Smooth muscle cell (in vitro differentiated cells): ENCODE results near the gene DCUN1D2. TPM values are rescaled to one million over a fixed set of nuclear protein-coding genes. Genes with fewer than 3 reads are reported as not detected.

Experiments
- DNase-seq: peaks from one replicate; lab custom pipeline; 2025; ENCODE audit not compliant: unreplicated experiment; lab: John Stamatoyannopoulos, UW
- H2AFZ ChIP-seq: fragments of 200-600 bp; sonication (generic); 2 replicates; pipeline ENCODE4 v1.6.0; 2016; ENCODE audit warnings: antibody characterized with exemption, low read depth, mild to moderate bottlenecking
- H3F3A ChIP-seq: fragments of 200-600 bp; sonication (generic); 2 replicates; pipeline ENCODE4 v1.6.0; 2017; ENCODE audit warnings: antibody characterized with exemption, low read depth
- H3K27ac ChIP-seq: fragments of 200-600 bp; sonication (generic); 2 replicates; pipeline ENCODE4 v1.5.1; 2016; ENCODE audit warnings: low read depth, mild to moderate bottlenecking
- H3K27me3 ChIP-seq: fragments of 200-600 bp; sonication (generic); 2 replicates; pipeline ENCODE4 v1.6.1; 2016; ENCODE audit warnings: low read depth, mild to moderate bottlenecking
- H3K36me3 ChIP-seq: fragments of 200-600 bp; sonication (generic); 2 replicates; pipeline ENCODE4 v1.5.1; 2016; ENCODE audit warnings: low read depth
- H3K4me1 ChIP-seq: fragments of 200-600 bp; sonication (generic); 2 replicates; pipeline ENCODE4 v1.5.1; 2016; ENCODE audit warnings: low read depth
- H3K4me2 ChIP-seq: fragments of 200-600 bp; sonication (generic); 2 replicates; pipeline ENCODE4 v1.6.0; 2016; ENCODE audit warnings: mild to moderate bottlenecking
- H3K4me3 ChIP-seq: fragments of 200-600 bp; sonication (generic); 2 replicates; pipeline ENCODE4 v1.5.1; 2016; ENCODE audit warnings: mild to moderate bottlenecking
- H3K79me2 ChIP-seq: fragments of 200-600 bp; sonication (generic); 2 replicates; pipeline ENCODE4 v1.6.0; 2016; ENCODE audit warnings: low read depth, mild to moderate bottlenecking
- H3K9ac ChIP-seq: fragments of 200-600 bp; sonication (generic); 2 replicates; pipeline ENCODE4 v1.6.0; 2016; ENCODE audit warnings: low read depth
- H3K9me3 ChIP-seq: fragments of 200-600 bp; sonication (generic); replicated peaks from 2 replicates; pipeline ENCODE4 v1.5.1; 2016; ENCODE audit warnings: low read depth
- H4K20me1 ChIP-seq: fragments of 200-600 bp; sonication (generic); 2 replicates; pipeline ENCODE4 v1.6.0; 2016; ENCODE audit warnings: low read depth
- CTCF ChIP-seq: fragments of 200-600 bp; sonication (generic); IDR thresholded peaks from 2 replicates; pipeline ENCODE4 v1.5.1; 2017; ENCODE audit warnings: borderline replicate concordance, mild to moderate bottlenecking, antibody characterized with exemption; ENCODE audit not compliant: insufficient read depth, poor library complexity, severe bottlenecking
- WGBS: methylation state at CpG from one replicate; pipeline ENCODE4 v1.1.7; 2016; ENCODE audit warnings: low lambda C conversion rate; 5-methylcytosine and 5-hydroxymethylcytosine counted together
- polyA plus RNA-seq: library from polyadenylated mRNA; unstranded; fragments of >200 nt; fragmentation: Nextera tagmentation; extraction: Ambion mirVana; gene quantifications from 2 replicates; pipeline ENCODE4 v1.2.1, GENCODE V29; 2016
- total RNA-seq: library from RNA; depleted of rRNA; stranded (reverse); fragments of >200 nt; gene quantifications from 2 replicates; pipeline ENCODE4 v1.2.3, GENCODE V29; 2014

Gene DCUN1D2
- total and polyA plus RNA-seq, 2 experiments from 2014 or later = 6.3 to 10.8 TPM

- WGBS = 2% methylated on average over 24 of the region's 54 CpGs
- H3K4me1 ChIP-seq = peaks cover 34% of the 10 kb centered on the region
- H3K27ac ChIP-seq = peak overlapping the region; percentile 87
Observed at GRCh38 chr13:113489549-113490495, 689 bp downstream of the DCUN1D2 start.

GRCh38 chr13:113489171-113489548 lies 1.4 kb downstream of the DCUN1D2 start:
- Histone ChIP-seq H3K27ac (peak overlapping the region; percentile 87), H3F3A (peaks cover 6% of the 10 kb centered on the region), H3K4me3 (peak overlapping the region; percentile 87), H2AFZ (peak overlapping the region; percentile 77), H3K27me3 (no peaks in the 10 kb centered on the region), H3K4me1 (peaks cover 37% of the 10 kb centered on the region), H3K4me2 (peak overlapping the region; percentile 96), H3K36me3 (no peaks in the 10 kb centered on the region), H3K79me2 (peaks cover 79% of the 10 kb centered on the region), H3K9me3 (no peaks in the 10 kb centered on the region), H3K9ac (peak overlapping the region; percentile 24), H4K20me1 (peaks cover 72% of the 10 kb centered on the region)
- 15% methylated on average over 8 of the region's 8 CpGs for WGBS
- no peak for DNase-seq
- no peak for TF ChIP-seq CTCF

More at GRCh38 chr13:113489549-113490495, 689 bp downstream of the DCUN1D2 start:
- H3K9me3 ChIP-seq = no peaks in the 10 kb centered on the region
- H3F3A ChIP-seq = peaks cover 6% of the 10 kb centered on the region
- no peaks in the 10 kb centered on the region for H3K27me3 ChIP-seq
- H3K36me3 ChIP-seq = no peaks in the 10 kb centered on the region
- TF ChIP-seq CTCF = no peak
- peak overlapping the region; percentile 96 for H3K4me2 ChIP-seq
- peak overlapping the region; percentile 77 for H2AFZ ChIP-seq
- no peak for DNase-seq
- H3K4me3 ChIP-seq = peak overlapping the region; percentile 87
- H4K20me1 ChIP-seq = peaks cover 72% of the 10 kb centered on the region
- peak overlapping the region; percentile 43 for H3K9ac ChIP-seq
- H3K79me2 ChIP-seq = peaks cover 79% of the 10 kb centered on the region

- H2AFZ ChIP-seq = no peak overlapping the region
- no peaks in the 10 kb centered on the region for H3K9me3 ChIP-seq
- H3F3A ChIP-seq = peaks cover 6% of the 10 kb centered on the region
- peaks cover 81% of the 10 kb centered on the region for H3K79me2 ChIP-seq
- peaks cover 37% of the 10 kb centered on the region for H3K4me1 ChIP-seq
- WGBS = 94% methylated on average over 3 of the region's 3 CpGs
- no peak overlapping the region for H3K4me2 ChIP-seq
- H4K20me1 ChIP-seq = peaks cover 74% of the 10 kb centered on the region
- no peak overlapping the region for H3K4me3 ChIP-seq
- H3K9ac ChIP-seq = no peak overlapping the region
- DNase-seq = no peak
- no peaks in the 10 kb centered on the region for H3K36me3 ChIP-seq
- no peaks in the 10 kb centered on the region for H3K27me3 ChIP-seq
- TF ChIP-seq CTCF = no peak
- no peak overlapping the region for H3K27ac ChIP-seq
Observed at GRCh38 chr13:113488283-113488682, 2.2 kb downstream of the DCUN1D2 start.
